ENCODE data around the gene INTS13.

- TF ChIP-seq YY1 (IDR thresholded peaks at IDR 0.05) (no peak), TAF1 (conservative IDR thresholded peaks at IDR 0.05) (no peak)
- TF ChIP-seq, protein P1, sequence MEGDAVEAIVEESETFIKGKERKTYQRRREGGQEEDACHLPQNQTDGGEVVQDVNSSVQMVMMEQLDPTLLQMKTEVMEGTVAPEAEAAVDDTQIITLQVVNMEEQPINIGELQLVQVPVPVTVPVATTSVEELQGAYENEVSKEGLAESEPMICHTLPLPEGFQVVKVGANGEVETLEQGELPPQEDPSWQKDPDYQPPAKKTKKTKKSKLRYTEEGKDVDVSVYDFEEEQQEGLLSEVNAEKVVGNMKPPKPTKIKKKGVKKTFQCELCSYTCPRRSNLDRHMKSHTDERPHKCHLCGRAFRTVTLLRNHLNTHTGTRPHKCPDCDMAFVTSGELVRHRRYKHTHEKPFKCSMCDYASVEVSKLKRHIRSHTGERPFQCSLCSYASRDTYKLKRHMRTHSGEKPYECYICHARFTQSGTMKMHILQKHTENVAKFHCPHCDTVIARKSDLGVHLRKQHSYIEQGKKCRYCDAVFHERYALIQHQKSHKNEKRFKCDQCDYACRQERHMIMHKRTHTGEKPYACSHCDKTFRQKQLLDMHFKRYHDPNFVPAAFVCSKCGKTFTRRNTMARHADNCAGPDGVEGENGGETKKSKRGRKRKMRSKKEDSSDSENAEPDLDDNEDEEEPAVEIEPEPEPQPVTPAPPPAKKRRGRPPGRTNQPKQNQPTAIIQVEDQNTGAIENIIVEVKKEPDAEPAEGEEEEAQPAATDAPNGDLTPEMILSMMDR (IDR thresholded peaks at IDR 0.05; ENCODE audit: low read depth, low read length, missing input control), result no peak
These were observed 16.2 kb upstream of the INTS13 start for GRCh38 chr12:26954027-26954426.

All from liver (tissue), 3 donors.